HAP-1 (cell line): ENCODE data around the gene KPNB1.

Experiments
- DNase-seq, 2 experiments: peaks; one replicate each; pipeline ENCODE4 v3.0.0-alpha.2; 2016 to 2020; ENCODE audit warnings: low spot score in 2 of 2
- H3K27me3 ChIP-seq: fragments of 250-450 bp; sonication (Bioruptor Pico); 2 replicates; pipeline ENCODE4 v1.5.1; 2020; ENCODE audit warnings: low read depth, mild to moderate bottlenecking, moderate library complexity
- H3K36me3 ChIP-seq: fragments of 250-450 bp; sonication (Bioruptor Pico); replicated peaks from 2 replicates; pipeline ENCODE4 v1.5.1; 2020; ENCODE audit warnings: mild to moderate bottlenecking
- H3K4me1 ChIP-seq: fragments of 250-450 bp; sonication (Bioruptor Pico); 2 replicates; pipeline ENCODE4 v1.5.1; 2020; ENCODE audit warnings: mild to moderate bottlenecking
- H3K4me3 ChIP-seq: fragments of 250-450 bp; sonication (Bioruptor Pico); 2 replicates; pipeline ENCODE4 v1.5.1; 2020; ENCODE audit warnings: mild to moderate bottlenecking, moderate library complexity
- H3K9me3 ChIP-seq: fragments of 250-450 bp; sonication (Bioruptor Pico); 2 replicates; pipeline ENCODE4 v1.5.1; 2020; ENCODE audit warnings: mild to moderate bottlenecking, moderate library complexity
- in situ Hi-C: fragments of 300-500 bp; cut with MboI; formaldehyde crosslinking; loops from 3 replicates; pipeline ENCODE4 v1.14.3; 2020; ENCODE audit warnings: low sequenced_read_pairs, inconsistent platforms, mixed read lengths

Gene KPNB1

GRCh38 chr17:47624727-47625068, 25.0 kb upstream of the KPNB1 start:
- Histone ChIP-seq H3K4me1 (no peaks in the 10 kb centered on the region), H3K27me3 (no peaks in the 10 kb centered on the region), H3K4me3 (no peak overlapping the region), H3K9me3 (no peaks in the 10 kb centered on the region), H3K36me3 (peaks cover 28% of the 10 kb centered on the region)
- in situ Hi-C loops, result loop anchor here (25.0 kb wide), 4 partner anchors 262 to 912 kb away; no protein-coding TSS in a partner anchor
- no peak for DNase-seq

DNA sequence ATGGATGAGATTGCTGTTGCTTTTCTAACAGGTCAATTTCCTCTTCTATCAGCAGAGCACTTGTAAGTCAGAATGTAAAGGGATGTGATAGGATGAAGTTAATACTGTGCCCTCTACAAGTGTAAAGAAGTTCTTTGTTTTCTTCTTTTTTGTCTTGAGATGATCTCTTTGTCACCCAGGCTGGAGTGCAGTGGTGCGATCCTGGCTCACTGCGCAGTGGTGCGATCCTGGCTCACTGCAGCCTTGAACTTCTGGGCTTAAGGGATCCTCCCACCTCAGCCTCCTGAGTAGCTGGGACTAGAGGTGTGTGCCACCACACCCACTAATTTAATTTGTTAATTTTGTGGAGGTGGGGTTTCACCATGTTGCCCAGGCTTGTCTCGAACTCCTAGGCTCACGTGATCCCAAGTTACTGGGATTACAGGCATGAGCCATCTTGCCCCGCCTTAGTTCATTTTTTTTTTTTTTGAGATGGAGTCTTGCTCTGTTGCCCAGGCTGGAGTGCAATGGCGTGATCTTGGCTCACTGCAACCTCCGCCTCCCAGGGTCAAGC, 21.6 kb upstream of the KPNB1 start:
- no peak for DNase-seq

GRCh38 chr17:47629826-47630225, 19.9 kb upstream of the KPNB1 start:
- no peaks in the 10 kb centered on the region for H3K27me3 ChIP-seq
- no peak for DNase-seq
- H3K4me1 ChIP-seq, result no peaks in the 10 kb centered on the region
- H3K9me3 ChIP-seq, result no peaks in the 10 kb centered on the region
- in situ Hi-C loops, result loop anchor here (25.0 kb wide), 1 partner anchor 918 kb away; no protein-coding TSS in a partner anchor
- peaks cover 4% of the 10 kb centered on the region for H3K36me3 ChIP-seq
- no peak overlapping the region for H3K4me3 ChIP-seq

More for the DNA sequence above, 21.6 kb upstream of the KPNB1 start:
- H3K36me3 ChIP-seq, result peaks cover 9% of the 10 kb centered on the region
- no peaks in the 10 kb centered on the region for H3K27me3 ChIP-seq
- no peaks in the 10 kb centered on the region for H3K4me1 ChIP-seq
- in situ Hi-C loops, result loop anchor here (25.0 kb wide), 1 partner anchor 916 kb away; no protein-coding TSS in a partner anchor
- no peak overlapping the region for H3K4me3 ChIP-seq
- H3K9me3 ChIP-seq, result no peaks in the 10 kb centered on the region

DNA sequence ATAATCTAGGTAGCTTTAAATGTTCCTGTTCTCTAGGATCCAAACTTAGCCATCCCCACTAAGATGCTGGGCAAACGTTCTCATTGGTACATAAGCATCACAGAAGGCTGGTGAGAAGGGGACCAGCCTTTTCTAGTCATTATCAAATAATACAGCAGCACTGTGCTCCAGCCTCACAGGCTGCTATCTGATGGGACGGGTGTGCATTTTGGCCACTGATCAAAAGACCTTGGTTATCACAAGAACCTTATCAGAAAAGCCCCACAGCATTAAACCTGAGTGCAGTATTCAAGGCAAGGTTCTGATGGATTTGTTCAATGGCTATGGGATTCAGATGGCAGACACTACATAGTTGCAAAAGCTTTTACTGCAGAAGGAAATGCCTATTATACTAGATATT, 19.1 kb upstream of the KPNB1 start:
- Histone ChIP-seq H3K36me3 (no peaks in the 10 kb centered on the region), H3K9me3 (no peaks in the 10 kb centered on the region), H3K27me3 (no peaks in the 10 kb centered on the region), H3K4me1 (no peaks in the 10 kb centered on the region), H3K4me3 (no peak overlapping the region)
- no peak for DNase-seq
- in situ Hi-C loops, result loop anchor here (25.0 kb wide), 1 partner anchor 918 kb away; no protein-coding TSS in a partner anchor

DNA sequence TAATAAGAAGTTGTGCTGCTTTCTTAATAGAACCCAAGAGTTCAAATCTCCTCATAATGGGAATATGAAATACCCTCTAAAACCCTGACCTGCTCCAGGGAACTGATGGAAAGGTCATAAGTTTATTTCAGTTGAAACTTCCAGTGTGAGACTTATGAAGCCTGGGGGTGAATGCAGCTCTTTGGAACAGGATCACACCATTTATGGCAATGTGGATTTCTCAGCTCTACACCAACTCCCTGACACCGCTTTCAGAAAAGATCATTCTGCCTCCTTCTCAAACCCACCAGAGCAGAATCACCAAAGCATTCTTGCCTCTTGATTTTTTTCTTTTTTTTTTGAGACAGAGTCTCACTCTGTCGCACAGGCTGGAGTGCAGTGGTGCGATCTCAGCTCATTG, 16.7 kb upstream of the KPNB1 start:
- in situ Hi-C loops, result loop anchor here (25.0 kb wide), 1 partner anchor 921 kb away; no protein-coding TSS in a partner anchor
- Histone ChIP-seq H3K4me3 (no peak overlapping the region), H3K27me3 (no peaks in the 10 kb centered on the region), H3K9me3 (no peaks in the 10 kb centered on the region), H3K4me1 (no peaks in the 10 kb centered on the region), H3K36me3 (no peaks in the 10 kb centered on the region)
- DNase-seq, result no peak

GRCh38 chr17:47633996-47634395, 15.7 kb upstream of the KPNB1 start:
- Histone ChIP-seq H3K9me3 (no peaks in the 10 kb centered on the region), H3K36me3 (no peaks in the 10 kb centered on the region), H3K4me3 (no peak overlapping the region), H3K4me1 (no peaks in the 10 kb centered on the region), H3K27me3 (no peaks in the 10 kb centered on the region)
- no peak for DNase-seq
- in situ Hi-C loops, result loop anchor here (25.0 kb wide), 1 partner anchor 922 kb away; no protein-coding TSS in a partner anchor

DNA sequence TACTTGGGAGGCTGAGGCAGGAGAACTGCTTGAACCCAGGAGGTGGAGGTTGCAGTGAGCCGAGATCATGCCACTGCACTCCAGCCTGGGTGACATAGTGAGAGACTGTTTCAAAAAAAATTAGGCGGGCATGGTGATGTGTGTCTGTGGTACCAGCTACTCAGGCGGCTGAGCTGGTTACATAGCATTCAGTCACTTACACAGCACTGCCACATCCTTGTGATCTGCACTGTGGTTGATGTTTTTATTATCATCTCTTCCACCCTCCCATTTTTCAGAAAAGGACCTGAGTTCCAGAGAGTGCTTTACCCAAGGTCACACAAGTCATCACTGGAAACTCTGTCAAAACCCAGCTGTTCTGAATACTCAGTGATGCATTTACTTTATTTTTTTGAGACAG, 14.8 kb upstream of the KPNB1 start:
- H3K27me3 ChIP-seq, result no peaks in the 10 kb centered on the region
- no peak for DNase-seq
- no peaks in the 10 kb centered on the region for H3K4me1 ChIP-seq
- H3K4me3 ChIP-seq, result no peak overlapping the region
- H3K9me3 ChIP-seq, result no peaks in the 10 kb centered on the region
- in situ Hi-C loops, result loop anchor here (25.0 kb wide), 1 partner anchor 923 kb away; no protein-coding TSS in a partner anchor
- H3K36me3 ChIP-seq, result no peaks in the 10 kb centered on the region

GRCh38 chr17:47635734-47636133, 14.0 kb upstream of the KPNB1 start:
- no peak for DNase-seq

DNA sequence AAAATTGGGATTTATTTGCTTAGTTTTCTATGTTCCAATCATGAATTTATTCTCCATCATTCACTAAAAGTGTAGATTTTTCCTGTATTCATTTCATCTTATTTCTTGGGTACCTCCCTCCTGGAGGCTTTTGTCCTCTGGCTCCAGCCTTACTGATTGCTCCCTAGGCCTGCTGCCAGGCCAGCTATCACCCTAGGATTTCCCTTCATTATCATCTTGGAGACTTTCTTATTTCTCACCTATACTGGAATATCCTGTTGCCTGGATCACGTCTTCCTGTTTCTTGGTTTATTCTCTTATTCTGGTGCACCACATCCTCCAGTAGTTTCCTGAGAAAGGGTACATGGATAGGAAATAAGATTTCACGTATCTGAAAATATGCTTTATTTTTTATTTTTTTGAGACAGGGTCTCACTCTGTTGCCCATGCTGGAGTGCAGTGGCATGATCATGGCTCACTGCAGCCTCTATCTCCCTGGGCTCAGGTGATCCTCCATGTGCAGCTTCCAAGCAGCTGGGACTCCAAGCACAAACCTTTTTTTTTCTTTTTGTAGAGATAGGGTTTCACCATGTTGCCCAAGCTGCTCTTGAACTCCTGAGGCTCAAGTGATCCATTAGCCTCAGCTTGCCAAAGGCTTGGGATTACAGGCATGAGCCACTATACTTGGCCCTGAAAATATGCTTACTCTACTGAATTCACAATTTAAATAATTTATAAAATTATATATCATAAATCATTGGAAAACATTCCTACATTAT, 13.3 kb upstream of the KPNB1 start:
- Histone ChIP-seq H3K27me3 (no peaks in the 10 kb centered on the region), H3K9me3 (no peaks in the 10 kb centered on the region), H3K36me3 (no peaks in the 10 kb centered on the region), H3K4me1 (peaks cover 4% of the 10 kb centered on the region; the same call in 1 of the 2 replicates), H3K4me3 (no peak overlapping the region)
- in situ Hi-C loops, result loop anchor here (25.0 kb wide), 1 partner anchor 924 kb away; no protein-coding TSS in a partner anchor
- no peak for DNase-seq

More at GRCh38 chr17:47635734-47636133, 14.0 kb upstream of the KPNB1 start:
- H3K4me3 ChIP-seq, result no peak overlapping the region
- H3K27me3 ChIP-seq, result no peaks in the 10 kb centered on the region
- no peaks in the 10 kb centered on the region for H3K4me1 ChIP-seq
- in situ Hi-C loops, result loop anchor here (25.0 kb wide), 1 partner anchor 923 kb away; no protein-coding TSS in a partner anchor
- no peaks in the 10 kb centered on the region for H3K9me3 ChIP-seq
- no peaks in the 10 kb centered on the region for H3K36me3 ChIP-seq

GRCh38 chr17:47638903-47639302, 10.8 kb upstream of the KPNB1 start:
- H3K36me3 ChIP-seq, result no peaks in the 10 kb centered on the region
- peaks cover 6% of the 10 kb centered on the region; the same call in 1 of the 2 replicates for H3K4me1 ChIP-seq
- H3K27me3 ChIP-seq, result no peaks in the 10 kb centered on the region
- H3K9me3 ChIP-seq, result no peaks in the 10 kb centered on the region
- no peak overlapping the region for H3K4me3 ChIP-seq
- in situ Hi-C loops, result loop anchor here (25.0 kb wide), 1 partner anchor 927 kb away; no protein-coding TSS in a partner anchor
- no peak for DNase-seq

DNA sequence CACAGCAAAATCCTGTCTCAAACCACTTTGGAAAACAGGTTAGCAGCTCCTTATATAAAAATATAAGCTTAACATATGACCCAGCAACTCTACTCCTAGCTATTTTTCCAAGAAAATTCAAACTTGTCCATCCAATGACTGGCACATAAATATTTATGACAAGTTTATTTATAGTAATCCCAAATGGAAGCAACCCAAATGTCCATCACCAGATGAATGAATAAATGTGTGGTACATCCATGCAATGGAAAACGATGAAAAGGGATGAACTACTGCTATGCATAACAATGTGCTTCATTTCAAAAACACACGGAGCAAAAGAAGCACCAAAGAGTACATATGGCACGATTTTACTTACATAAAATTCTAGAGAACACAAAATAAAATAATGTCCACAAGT, 9.6 kb upstream of the KPNB1 start:
- in situ Hi-C loops, result loop anchor here (25.0 kb wide), 1 partner anchor 928 kb away; no protein-coding TSS in a partner anchor
- no peak overlapping the region for H3K4me3 ChIP-seq
- no peaks in the 10 kb centered on the region for H3K27me3 ChIP-seq
- peaks cover 6% of the 10 kb centered on the region; the same call in 1 of the 2 replicates for H3K4me1 ChIP-seq
- no peaks in the 10 kb centered on the region for H3K9me3 ChIP-seq
- DNase-seq, result no peak
- no peaks in the 10 kb centered on the region for H3K36me3 ChIP-seq

DNA sequence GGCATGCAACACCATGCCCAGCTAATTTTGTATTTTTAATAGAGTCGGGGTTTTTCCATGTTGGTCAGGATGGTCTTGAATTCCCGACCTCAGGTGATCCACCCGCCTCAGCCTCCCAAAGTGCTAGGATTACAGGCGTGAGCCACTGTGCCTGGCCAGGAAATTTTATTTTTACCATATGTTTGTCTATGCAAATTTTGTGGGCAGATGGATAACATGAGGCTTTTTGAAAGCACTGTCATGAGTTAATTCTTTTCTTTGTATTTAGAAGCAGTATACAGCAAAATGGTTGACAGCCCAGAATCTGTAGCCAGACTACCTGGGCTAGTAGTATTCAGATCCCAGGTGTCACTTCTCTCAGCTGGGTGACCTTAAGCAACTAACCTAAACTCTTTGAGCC, 8.5 kb upstream of the KPNB1 start:
- H3K36me3 ChIP-seq, result no peaks in the 10 kb centered on the region
- in situ Hi-C loops, result loop anchor here (25.0 kb wide), 1 partner anchor 929 kb away; no protein-coding TSS in a partner anchor
- H3K4me3 ChIP-seq, result no peak overlapping the region
- no peaks in the 10 kb centered on the region for H3K27me3 ChIP-seq
- H3K9me3 ChIP-seq, result no peaks in the 10 kb centered on the region
- DNase-seq, result peak in 1 of 2 experiments; percentile 20
- peaks cover 6% of the 10 kb centered on the region; the same call in 1 of the 2 replicates for H3K4me1 ChIP-seq

GRCh38 chr17:47643116-47643515, 6.6 kb upstream of the KPNB1 start:
- in situ Hi-C loops, result loop anchor here (25.0 kb wide), 1 partner anchor 931 kb away; no protein-coding TSS in a partner anchor
- Histone ChIP-seq H3K4me1 (peaks cover 6% of the 10 kb centered on the region; the same call in 1 of the 2 replicates), H3K36me3 (no peaks in the 10 kb centered on the region), H3K4me3 (no peak overlapping the region), H3K27me3 (no peaks in the 10 kb centered on the region), H3K9me3 (no peaks in the 10 kb centered on the region)
- no peak for DNase-seq

- no peaks in the 10 kb centered on the region for H3K9me3 ChIP-seq
- in situ Hi-C loops, result loop anchor here (25.0 kb wide), 1 partner anchor 932 kb away; no protein-coding TSS in a partner anchor
- H3K27me3 ChIP-seq, result no peaks in the 10 kb centered on the region
- H3K4me3 ChIP-seq, result no peak overlapping the region
- peaks cover 11% of the 10 kb centered on the region for H3K4me1 ChIP-seq
- no peak for DNase-seq
- H3K36me3 ChIP-seq, result no peaks in the 10 kb centered on the region
Observed at GRCh38 chr17:47644324-47644723, 5.4 kb upstream of the KPNB1 start.
